ENCODE data around the gene TMEM126B.

TMEM126B gene

DNA sequence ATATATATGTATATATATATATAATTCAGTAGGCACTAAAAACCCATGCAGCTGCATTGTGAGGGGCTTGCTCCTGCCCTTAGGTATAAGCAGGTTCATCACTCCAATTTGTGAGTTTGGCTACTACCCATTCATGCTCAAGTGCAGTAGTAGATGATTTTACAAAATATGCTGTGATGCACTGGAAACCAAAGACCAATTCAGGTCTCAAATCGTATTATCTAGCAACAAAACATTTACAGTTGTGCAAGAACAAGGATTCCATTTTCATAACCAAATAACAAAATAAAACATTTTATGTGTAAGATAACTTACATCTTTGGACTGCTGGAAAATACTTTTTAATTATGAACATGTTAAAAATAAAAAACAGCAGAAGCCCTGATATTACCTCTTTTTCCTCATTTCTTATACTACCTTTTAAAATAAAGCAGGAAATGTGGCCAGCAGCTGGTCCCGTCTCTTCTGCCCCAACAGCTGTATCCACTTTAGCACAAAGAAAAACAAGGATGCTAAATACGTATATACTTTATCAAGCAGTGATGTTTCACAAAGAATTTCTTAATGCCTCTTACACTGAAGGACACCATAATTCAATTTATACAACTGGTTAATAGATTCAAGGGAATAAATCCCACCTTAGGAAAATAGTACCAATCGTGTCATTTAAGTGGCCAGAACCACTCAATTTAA is 33.7 kb downstream of the TMEM126B start:
- POLR2A ChIA-PET: interaction anchor here (0.9 kb wide), 1 partner anchor 34 kb away, joined by 3 read pairs; the partner anchor contains the start of genes DLG2 and TMEM126B
- CTCF ChIA-PET: no interaction called here
- no peak for DNase-seq (ENCODE audit: extremely low spot score)
- TF ChIP-seq L3MBTL2 (conservative IDR thresholded peaks at IDR 0.05) (no peak), HDGF (IDR thresholded peaks at IDR 0.05; ENCODE audit: borderline replicate concordance) (no peak), LEF1 (IDR thresholded peaks at IDR 0.05; ENCODE audit: borderline replicate concordance) (no peak), ARNT (IDR thresholded peaks at IDR 0.05) (no peak), NFRKB (IDR thresholded peaks at IDR 0.05) (no peak), FOXM1 (IDR thresholded peaks at IDR 0.05; ENCODE audit: borderline replicate concordance) (no peak)

DNA sequence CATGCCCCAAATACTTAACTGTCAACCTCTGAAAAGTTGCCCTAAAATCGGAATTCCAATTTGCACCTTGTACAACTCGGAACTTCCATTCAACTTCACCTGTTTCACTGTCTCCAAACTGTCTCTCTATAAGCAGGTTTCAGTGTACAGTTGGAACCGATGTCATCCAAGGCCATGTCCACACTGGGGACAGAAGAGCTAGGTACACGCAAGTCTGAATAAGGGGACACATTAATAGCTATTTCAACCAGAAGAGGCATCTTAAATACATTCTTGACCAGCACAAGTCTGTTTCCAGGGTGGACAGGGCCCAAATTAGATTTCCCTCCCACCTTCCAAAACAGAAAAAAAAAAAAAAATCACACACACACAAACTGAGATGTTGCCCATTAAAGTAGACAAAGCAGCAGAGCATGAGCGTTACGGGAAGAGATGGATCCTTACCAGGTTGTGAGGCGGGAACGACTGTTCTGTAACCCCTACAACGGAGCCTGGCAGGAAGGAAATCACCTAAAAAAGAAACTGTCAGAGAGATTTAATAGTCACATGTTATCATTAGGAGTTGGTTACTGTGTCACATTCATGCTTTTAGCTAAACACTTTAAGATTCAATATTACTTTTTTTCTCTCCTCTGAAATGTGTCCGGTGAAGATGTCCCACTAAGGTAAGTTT is 34.8 kb downstream of the TMEM126B start:
- DNase-seq (ENCODE audit: extremely low spot score): no peak
- TF ChIP-seq ZNF384 (IDR thresholded peaks at IDR 0.05) (peak; percentile 47), ELF4 (IDR thresholded peaks at IDR 0.05) (no peak)
- ChIA-PET POLR2A (interaction anchor here (1.0 to 1.8 kb wide), 4 partner anchors 10 to 35 kb away, joined by 3 to 9 read pairs (median 6); partner anchors contain the start of genes DLG2 and TMEM126B), CTCF (no interaction called here)

DNA sequence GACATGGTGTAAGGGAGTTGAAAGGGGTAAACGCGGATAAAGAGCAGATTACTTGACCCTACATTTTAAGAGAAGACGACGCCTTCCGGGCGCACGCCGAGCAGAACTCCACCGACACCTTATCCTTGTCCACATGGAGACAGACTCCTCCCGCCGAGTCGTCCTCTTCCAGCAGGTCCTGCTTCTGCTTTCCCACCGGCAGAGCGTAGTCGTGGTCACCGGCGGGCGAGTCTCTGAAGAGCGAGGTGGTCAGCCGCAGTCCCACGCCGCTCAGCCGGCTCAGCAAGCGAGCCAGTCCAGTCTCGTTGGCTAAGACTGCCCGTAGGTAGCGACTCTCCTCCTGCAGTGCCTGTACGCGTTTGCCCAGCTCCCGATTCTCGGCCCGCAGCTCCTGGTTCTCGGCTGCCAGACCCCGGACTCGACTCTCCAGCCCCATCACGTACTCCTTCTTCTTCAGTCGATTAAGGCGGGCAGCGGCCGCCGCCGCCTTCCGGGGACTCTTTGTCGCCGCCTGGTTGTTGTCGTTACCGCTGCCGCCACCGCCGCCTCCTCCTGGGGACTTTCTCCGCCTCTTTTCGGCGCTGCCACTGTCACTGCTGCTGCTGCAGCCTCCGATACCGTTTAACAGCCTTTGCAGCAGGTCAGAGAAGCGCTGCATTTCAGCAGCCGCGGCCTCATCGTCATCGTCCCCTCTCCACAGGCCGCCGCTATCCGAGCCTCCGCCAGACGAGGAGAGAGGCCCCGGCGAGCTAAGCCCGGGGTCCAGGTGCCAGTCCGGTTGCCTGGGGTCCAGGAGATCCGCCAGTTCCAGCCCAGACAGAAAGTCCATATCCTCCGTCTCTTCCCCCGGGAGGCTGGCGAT is 35.6 kb downstream of the TMEM126B start:
- peak; percentile 56 for DNase-seq (ENCODE audit: extremely low spot score)
- CTCF ChIA-PET: no interaction called here
- POLR2A ChIA-PET: interaction anchor here (1.0 to 1.8 kb wide), 8 partner anchors 10 to 36 kb away, joined by 3 to 16 read pairs (median 4); partner anchors contain the start of genes DLG2, TMEM126A and TMEM126B
- TF ChIP-seq, protein P1, sequence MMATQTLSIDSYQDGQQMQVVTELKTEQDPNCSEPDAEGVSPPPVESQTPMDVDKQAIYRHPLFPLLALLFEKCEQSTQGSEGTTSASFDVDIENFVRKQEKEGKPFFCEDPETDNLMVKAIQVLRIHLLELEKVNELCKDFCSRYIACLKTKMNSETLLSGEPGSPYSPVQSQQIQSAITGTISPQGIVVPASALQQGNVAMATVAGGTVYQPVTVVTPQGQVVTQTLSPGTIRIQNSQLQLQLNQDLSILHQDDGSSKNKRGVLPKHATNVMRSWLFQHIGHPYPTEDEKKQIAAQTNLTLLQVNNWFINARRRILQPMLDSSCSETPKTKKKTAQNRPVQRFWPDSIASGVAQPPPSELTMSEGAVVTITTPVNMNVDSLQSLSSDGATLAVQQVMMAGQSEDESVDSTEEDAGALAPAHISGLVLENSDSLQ (IDR thresholded peaks at IDR 0.05): no peak
- TF ChIP-seq LEF1 (IDR thresholded peaks at IDR 0.05; ENCODE audit: borderline replicate concordance): no peak
- no peak for TF ChIP-seq FOXM1 (IDR thresholded peaks at IDR 0.05; ENCODE audit: borderline replicate concordance)
- no peak for TF ChIP-seq ARNT (IDR thresholded peaks at IDR 0.05)
- no peak for TF ChIP-seq L3MBTL2 (conservative IDR thresholded peaks at IDR 0.05)
- no peak for TF ChIP-seq HDGF (IDR thresholded peaks at IDR 0.05; ENCODE audit: borderline replicate concordance)
- TF ChIP-seq TARDBP (IDR thresholded peaks at IDR 0.05): no peak
- no peak for TF ChIP-seq ZNF384 (IDR thresholded peaks at IDR 0.05)

DNA sequence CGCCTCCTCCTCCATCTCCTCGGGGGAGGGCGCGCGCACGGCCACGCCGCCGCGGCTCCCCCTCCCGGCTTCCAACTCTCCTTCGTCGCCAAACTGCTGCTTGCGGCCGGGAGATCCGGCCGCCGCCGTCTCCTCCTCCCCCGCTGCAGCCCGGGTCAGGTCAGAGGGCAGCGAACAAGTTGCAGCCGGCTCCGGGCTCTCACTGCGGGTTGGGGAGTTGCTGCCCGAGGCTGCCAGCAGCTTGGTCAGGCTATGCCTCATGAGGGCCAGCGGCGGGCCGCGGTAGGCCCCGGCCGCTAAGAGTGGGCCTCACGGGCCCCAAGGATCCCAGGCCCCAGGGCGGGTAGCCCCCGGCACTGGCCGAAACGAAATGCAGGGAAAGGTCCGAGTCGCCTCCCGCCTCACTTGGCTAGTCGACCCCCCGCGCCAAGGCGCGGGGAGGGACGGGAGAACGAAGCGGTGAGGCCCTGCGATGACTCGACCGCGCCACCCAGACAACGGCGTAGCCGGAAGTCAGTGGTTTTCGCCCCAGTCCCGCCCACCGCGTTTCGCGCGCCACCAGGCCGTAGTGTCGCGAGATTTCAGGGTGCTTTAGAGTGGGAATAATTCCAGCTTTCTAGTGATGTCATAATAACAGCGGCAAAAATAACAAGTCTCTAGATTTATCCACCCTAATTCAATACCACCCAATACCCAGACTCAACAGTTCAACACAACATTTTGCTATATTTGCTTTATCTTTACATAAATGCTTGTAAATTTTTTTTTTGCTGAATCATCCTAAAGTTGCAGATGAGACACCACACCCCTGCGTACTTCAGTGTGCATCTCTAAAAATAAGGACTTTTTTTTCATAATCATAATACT is 36.5 kb downstream of the TMEM126B start, which contains the start of gene CREBZF:
Gene CREBZF (minus strand): TSS at position 515 of the 867 bp plus-strand sequence. CDS start 254 bp downstream, at position 261.
- peak; percentile 91 for DNase-seq (ENCODE audit: extremely low spot score)
- POLR2A ChIA-PET: interaction anchor here (1.0 to 1.4 kb wide), 7 partner anchors 14 to 145 kb away, joined by 3 to 16 read pairs (median 4); partner anchors contain the start of genes TMEM126A and TMEM126B
- TF ChIP-seq L3MBTL2 (conservative IDR thresholded peaks at IDR 0.05) (0 out of 2 replicates have a peak, but pooled peaks have one; percentile 51), ELF4 (IDR thresholded peaks at IDR 0.05) (peak; percentile 76; the same call in 1 of the 2 replicates), CTBP1 (IDR thresholded peaks at IDR 0.05; ENCODE audit: borderline replicate concordance) (no peak), FOXA1 (IDR thresholded peaks at IDR 0.05) (no peak), ZNF384 (IDR thresholded peaks at IDR 0.05) (no peak), ARNT (IDR thresholded peaks at IDR 0.05) (no peak), FOXK2 (IDR thresholded peaks at IDR 0.05) (no peak), TARDBP (IDR thresholded peaks at IDR 0.05) (no peak)
- CTCF ChIA-PET: interaction anchor here (0.7 kb wide), 1 partner anchor 176 kb away, joined by 5 read pairs; no protein-coding TSS in a partner anchor

DNA sequence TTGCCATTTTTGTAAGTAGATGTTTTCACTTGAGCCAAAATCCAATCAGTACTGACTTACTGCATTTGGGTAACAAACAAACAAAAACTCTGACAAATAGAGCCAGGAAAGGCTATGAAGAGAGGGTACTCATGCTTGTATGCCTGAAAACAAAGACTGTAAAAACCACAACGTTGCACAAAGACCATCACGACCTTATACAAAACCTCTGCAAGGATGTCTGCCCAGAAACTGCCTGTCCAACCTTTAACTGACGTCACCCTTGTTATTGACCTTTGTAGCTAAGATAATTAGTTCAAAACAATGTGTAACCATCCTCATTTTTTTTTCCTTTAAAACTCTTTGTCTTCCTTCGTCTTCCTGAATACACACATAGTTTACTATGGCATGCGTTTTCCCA is 37.3 kb downstream of the TMEM126B start:
- POLR2A ChIA-PET: no interaction called here
- CTCF ChIA-PET: no interaction called here
- TF ChIP-seq ARNT (IDR thresholded peaks at IDR 0.05) (no peak), CTBP1 (IDR thresholded peaks at IDR 0.05; ENCODE audit: borderline replicate concordance) (no peak), ZNF384 (IDR thresholded peaks at IDR 0.05) (no peak), LEF1 (IDR thresholded peaks at IDR 0.05; ENCODE audit: borderline replicate concordance) (no peak), FOXK2 (IDR thresholded peaks at IDR 0.05) (no peak), L3MBTL2 (conservative IDR thresholded peaks at IDR 0.05) (no peak), TARDBP (IDR thresholded peaks at IDR 0.05) (no peak), SUZ12 (IDR thresholded peaks at IDR 0.05) (no peak), FOXA1 (IDR thresholded peaks at IDR 0.05) (no peak), FOXM1 (IDR thresholded peaks at IDR 0.05; ENCODE audit: borderline replicate concordance) (no peak), SP1 (IDR thresholded peaks at IDR 0.05) (no peak), HDGF (IDR thresholded peaks at IDR 0.05; ENCODE audit: borderline replicate concordance) (no peak), NFRKB (IDR thresholded peaks at IDR 0.05) (no peak), ELF4 (IDR thresholded peaks at IDR 0.05) (no peak), BHLHE40 (IDR thresholded peaks at IDR 0.05; ENCODE audit: borderline replicate concordance) (no peak)
- TF ChIP-seq, protein P1 (IDR thresholded peaks at IDR 0.05): no peak
- no peak for DNase-seq (ENCODE audit: extremely low spot score)

All from HEK293T (cell line).